HG03457 (cell line): ENCODE results near the gene SLC4A7.
"Not testable (repeated sequence)": the region's sequence is repeated elsewhere in the genome, so short reads cannot be mapped to it uniquely, and the experiment has no call there.

Experiments
- ATAC-seq: cut with Tn5 transposase; IDR thresholded peaks from one replicate; pipeline ENCODE4 v1.9.1; 2021; ENCODE audit warnings: moderate number of reproducible peaks; ENCODE audit not compliant: unreplicated experiment

SLC4A7 gene

DNA sequence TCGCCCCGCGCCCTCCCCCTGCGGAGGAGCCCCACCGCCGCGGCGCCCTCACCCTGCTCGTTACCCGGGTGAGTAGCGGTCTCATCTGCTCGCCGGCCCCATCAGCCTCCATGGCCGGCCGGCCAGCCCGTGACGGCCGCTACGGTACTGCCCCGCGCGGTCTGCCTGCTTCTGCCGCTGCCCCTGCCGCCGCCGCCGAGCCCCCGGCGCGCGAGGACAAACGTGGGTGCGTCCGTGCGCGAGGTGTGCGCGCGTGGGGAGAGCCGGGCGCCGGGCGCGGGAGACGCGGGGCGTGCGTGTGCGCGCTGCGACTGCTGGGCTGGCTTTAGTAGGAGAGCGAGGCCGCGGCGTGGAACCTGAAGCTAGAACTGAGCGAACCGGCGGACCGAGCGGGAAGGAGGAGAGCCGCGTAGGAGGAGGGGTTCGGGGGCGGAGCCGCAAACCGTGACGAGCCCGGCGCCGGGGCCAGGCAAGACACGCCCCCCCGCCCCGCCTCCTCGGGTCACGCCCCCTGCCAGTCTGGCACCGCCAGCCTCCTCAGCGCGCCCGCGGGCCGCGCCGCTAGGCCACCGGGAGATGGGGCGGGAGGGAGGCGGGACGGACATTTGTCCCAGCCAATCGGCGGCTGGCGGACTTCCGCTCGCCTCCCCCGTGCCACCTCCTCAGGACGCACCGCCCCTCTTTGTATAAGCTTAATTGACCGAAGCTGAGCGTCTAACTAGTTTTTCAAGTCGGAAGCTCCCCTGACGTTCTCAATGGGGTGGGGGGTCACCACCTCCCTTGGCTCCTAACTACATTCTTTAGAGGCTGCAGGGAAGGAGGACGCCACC, at the start of gene SLC4A7:
Gene SLC4A7, minus strand, starts transcription at position 370 of the 830 bp plus-strand sequence. Its CDS starts 258 bp downstream, at position 112.
- ATAC-seq: peak; percentile 96

DNA sequence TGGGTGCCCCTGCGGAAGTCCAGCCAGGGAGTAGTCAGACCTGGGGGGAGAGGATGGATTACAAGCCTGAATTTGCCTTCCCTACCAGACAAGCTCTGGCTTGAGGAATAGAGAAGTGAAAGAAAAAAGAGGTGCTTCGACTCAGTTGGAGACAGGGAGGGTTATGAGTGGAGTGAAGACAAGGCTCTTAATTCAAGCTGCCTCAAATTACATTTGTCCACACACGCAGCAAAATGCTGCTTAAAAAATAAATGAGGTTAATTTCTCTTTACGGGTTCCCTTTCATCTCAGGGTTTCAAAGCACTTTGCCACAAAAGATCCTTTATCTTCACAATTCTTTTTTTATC, 49.0 kb upstream of the SLC4A7 start:
- no peak for ATAC-seq

- ATAC-seq: no peak
Observed at GRCh38 chr3:27532426-27533260, 48.5 kb upstream of the SLC4A7 start.

DNA sequence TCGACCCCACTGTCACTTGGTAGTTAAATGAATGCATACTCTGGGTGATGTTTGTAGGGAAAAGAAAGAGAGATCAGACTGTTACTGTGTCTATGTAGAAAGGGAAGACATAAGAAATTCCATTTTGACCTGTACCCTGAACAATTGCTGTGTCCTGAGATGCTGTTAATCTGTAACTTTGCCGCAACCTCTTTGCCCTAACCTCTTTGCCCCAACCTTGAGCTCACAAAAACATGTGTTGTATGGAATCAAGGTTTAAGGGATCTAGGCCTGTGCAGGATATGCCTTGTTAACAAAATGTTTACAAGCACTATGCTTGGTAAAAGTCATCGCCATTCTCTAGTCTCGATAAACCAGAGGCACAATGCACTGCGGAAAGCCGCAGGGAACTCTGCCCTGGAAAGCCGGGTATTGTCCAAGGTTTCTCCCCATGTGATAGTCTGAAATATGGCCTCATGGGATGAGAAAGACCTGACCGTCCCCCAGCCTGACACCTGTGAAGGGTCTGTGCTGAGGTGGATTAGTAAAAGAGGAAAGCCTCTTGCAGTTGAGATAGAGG, 47.1 kb upstream of the SLC4A7 start:
- not testable (repeated sequence) for ATAC-seq

- no peak for ATAC-seq
Observed at GRCh38 chr3:27528791-27529190, 44.6 kb upstream of the SLC4A7 start.

DNA sequence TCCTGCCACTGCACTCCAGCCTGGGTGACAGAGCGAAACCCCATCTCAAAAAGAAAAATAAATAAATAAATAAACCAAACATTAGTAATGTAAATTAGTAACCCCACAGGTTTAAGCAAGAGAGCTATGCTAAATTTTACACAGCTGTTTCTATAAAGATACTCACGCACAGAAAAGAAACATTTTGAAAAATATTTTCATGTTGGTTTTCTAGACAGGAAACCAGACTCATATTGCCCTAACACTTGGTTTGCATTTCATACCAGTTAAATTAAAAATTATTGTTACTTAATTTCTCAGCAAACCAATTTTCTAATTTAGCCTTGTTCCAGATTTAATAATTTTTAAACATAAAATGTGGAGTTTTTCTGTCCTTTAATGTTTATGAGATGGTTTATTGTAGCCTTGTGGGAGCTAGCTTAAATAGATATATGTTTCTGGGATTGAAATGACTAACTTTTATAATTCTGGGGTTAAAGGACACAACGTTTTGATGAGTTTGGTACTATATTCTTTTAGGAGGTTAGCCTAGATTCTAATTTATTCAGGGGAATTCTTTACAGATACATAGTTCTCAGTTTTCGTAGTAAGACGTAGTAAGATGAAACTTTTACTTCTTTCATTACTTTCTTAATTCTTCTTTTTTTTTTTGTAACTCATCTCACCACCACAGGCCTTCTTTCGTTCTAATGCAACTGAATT, 42.6 kb upstream of the SLC4A7 start:
- ATAC-seq: no peak

GRCh38 chr3:27521872-27522265, 37.7 kb upstream of the SLC4A7 start:
- no peak for ATAC-seq

DNA sequence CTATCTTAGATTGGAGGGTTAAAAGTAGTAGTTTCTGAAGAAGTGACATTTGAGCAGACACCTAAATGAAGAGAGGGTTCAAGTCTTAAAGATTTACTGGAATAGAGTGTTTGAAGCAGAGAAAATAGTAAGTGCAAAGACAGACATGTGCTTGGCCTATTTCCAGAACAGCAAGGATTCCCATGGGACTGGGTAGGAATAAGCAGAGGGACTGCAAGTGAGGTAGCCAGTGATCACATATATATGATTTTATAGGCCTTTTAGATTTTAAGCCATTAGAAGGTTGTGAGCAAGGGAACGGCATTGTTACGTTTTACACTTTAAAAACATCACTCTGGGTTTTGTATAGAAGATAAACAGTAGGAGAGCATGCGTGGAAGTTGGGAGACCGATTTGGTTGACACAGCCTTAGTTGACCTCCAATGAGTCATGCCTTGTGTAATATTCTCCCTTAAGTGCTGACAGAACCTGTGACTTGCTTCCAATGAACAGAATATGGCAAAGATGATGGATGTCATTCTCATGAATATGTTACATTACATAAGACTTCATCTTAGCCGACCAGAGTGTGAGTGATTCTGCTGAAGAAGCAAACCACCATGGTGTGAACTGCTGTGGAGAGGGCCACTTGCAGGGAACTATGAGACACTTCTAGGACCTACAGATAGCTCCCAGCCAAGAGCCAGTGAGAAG, 37.1 kb upstream of the SLC4A7 start:
- ATAC-seq: no peak

GRCh38 chr3:27511724-27512422, 27.7 kb upstream of the SLC4A7 start:
- ATAC-seq: no peak

DNA sequence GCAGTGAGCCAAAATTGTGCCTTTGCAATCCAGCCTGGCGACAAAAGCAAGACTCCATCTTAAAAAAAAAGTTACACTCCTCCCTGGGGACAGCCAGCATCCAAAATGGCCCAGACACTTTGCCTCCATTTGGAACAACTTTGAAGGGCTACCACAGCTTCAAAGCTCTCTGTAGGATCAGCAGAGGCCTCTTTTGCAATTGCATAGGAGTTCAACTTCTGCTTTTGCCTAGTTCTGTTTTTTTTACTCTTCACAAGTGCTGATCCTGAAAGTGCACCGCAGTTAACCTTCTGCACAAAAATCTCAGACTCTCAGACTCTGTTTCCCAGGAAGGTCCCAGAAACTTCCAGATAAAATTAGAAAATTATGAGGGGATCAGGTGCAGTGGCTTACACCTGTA, 25.2 kb upstream of the SLC4A7 start:
- no peak for ATAC-seq

DNA sequence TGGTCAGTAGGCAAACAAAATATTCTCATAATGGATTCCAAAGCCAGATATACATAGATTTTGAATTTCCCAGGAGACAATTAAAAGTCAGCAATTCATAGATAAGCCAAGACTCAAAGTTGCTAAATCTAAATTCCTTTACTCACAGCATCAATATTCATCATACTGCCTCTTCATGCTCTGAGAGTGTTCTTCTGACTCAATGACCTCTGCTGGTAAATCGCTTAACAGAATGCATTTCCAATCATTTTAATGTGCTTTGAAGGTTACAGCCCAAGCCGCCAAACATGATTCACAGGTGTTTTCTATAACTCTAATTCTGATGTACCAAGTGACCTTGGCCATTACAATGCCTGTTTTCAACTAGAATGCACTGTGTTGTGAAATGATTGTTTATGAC, 24.2 kb upstream of the SLC4A7 start:
- ATAC-seq: no peak

DNA sequence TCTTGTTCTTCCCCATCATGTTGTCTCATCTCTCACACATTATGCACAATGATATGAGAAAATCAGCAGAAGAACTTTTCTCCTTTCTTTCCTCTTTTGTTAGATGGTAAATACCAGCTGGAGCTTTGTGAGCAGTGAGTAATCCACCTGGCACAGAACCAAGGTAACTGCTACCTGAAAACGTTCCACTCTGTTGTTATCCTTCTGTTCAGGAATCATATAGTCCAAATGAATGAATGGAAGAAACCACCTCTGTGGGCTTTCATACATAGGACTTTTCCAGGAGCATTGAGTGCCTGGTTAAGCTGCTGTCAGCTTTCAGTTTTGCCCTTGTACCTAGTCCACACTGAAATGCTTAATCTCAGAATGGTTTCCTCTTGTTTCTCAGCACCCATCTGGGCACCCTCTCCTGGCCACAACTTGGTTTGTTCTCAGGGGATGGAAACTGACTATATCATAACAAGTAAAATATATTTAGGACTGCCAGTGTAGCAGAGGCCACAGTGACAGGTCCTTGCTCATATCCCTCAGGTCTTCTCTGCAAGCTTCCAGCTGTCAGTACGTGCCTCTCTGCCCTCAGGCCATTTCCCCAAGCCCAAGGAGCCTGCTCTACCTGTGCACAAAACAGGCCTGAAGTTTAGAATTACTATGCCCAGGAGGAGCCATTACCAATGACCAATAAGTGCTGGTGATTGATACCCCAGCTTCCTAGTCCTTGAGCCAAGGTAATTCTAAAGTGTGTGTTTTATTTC, 23.5 kb upstream of the SLC4A7 start:
- ATAC-seq: no peak

DNA sequence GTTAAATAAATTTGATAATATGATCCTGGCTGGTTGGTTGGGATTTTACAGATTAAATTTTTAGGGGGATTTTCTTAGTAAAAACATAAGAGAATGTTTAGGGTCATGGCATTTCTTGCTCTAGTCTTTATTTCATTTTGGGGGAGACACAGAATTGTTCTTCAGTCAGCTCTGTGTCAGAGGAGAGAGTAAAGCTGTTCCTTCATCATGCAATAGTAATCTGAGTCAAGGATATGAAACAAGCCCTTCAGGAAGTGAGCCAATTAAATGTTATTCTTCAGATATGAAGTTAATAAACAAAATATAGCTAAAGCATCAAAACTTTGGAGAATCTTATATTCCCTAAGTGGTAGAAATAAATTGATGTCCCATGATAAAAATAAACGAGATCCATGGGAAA, 22.9 kb upstream of the SLC4A7 start:
- ATAC-seq: no peak

- no peak for ATAC-seq
Observed at GRCh38 chr3:27504749-27505148, 20.6 kb upstream of the SLC4A7 start.

GRCh38 chr3:27503526-27503925, 19.3 kb upstream of the SLC4A7 start:
- ATAC-seq: no peak

- ATAC-seq: no peak
Observed at GRCh38 chr3:27501759-27502158, 17.6 kb upstream of the SLC4A7 start.

DNA sequence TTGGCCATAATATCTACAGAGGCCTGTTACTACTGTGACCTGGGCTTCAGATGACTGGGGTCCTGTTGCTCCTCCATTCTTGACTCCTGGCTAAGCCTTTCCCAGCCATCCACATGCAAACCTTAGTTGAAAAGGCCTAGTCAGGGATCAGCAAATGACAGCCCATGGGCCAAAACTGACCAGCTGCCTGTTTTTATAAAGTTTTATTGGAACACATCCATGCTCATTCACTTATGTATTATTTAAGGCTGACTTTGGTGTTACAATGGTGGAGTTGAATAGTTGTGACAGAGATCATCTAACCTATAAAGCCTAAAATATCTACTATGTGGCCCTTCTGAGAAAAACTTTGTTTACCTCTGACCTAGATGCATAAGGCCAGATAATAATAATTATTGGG, 16.8 kb upstream of the SLC4A7 start:
- no peak for ATAC-seq

GRCh38 chr3:27500035-27500434, 15.9 kb upstream of the SLC4A7 start:
- no peak for ATAC-seq

- no peak for ATAC-seq
Observed at GRCh38 chr3:27494784-27495183, 10.6 kb upstream of the SLC4A7 start.
